Pons (tissue), 1 donor: ENCODE data around the gene MBL2.

Experiments used
- DNase-seq: peaks from one replicate; pipeline ENCODE4 v3.0.0-alpha.2; 2016; ENCODE audit warnings: low spot score

Gene MBL2

DNA sequence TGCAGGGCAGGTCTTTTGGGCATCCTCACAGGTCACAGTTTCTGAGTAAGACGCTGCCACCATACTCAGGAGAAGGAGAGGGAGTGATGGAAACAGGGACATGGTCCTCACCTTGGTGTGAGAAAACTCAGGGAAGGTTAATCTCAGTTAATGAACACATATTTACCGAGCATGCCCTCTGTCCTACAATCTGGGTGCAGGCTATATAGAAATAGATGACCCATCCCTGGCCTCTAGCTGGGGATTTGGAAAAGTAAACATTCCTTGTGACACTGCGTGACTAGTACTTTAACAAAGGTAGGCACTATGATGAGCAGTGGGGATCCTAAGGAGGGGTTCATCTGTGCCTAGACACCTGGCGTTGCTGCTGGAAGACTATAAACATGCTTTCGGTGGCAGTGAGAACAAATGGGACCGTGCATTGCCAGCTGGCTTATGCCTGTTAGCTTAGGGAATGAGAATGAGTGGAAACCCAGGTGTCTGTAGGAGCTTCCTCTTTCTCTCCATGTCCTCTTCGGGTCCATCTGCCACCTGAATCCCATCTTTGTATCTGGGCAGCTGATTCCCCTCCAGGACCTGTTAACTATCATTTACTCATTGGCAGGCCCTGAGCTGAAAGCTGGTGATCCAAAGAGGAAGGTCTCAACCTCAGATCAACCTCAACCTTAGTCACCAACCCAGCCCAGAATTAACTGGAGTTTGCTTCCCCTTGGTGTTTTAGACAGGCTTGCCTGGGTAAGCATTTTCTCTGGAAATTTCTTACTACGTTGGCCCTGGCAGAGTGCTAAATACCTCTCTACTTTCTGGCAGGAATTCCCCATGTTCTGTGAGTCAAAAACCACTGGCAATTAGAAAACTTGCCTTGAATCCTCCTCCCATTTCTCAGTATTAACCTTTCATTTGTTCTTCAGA lies 794 bp downstream of the MBL2 start:
- DNase-seq = no peak

DNA sequence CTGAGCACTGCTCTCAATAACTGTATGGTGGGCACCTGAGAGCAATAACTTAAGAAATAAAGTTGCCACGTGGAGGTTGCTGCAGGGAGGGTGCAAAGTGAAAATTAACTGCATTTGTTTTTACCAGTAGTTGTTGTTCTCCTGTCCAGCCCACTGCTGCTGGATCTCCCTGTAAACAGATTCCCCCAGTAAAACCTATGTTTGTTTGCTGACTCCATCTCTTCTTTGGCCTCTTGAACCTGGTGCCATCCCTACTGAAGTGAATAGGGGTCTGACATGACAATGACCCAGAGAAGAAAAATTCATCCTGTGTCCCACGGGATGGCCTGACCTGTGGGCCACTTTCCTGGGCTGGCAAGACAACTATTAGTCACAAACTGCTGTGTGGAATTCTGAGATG lies 1.7 kb downstream of the MBL2 start:
- no peak for DNase-seq

- no peak for DNase-seq
These were observed 2.6 kb downstream of the MBL2 start for GRCh38 chr10:52769966-52770365.

GRCh38 chr10:52768001-52768532 lies 4.5 kb downstream of the MBL2 start:
- no peak for DNase-seq

DNA sequence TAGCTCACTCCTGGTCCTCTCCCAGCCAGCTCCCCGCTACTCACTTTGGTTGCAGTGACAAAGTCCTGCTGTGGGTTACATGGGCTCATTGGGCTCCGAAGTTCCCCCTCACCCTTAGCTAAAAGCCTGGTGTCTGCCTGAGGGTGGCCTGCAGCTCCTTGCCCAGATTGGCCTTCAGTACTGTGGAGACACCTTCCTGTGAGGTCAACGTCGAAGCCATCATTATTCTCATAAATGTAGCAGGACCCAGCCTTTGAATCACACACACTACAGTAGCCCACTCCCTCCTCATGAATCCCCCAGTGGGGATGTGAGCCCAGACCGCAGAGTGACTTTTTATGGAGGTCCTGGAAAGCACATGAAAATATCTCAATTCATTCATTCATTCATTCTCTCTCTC lies 10.5 kb downstream of the MBL2 start:
- DNase-seq = no peak

GRCh38 chr10:52759154-52759553 lies 13.4 kb downstream of the MBL2 start:
- DNase-seq = no peak

GRCh38 chr10:52758406-52758805 lies 14.2 kb downstream of the MBL2 start:
- no peak for DNase-seq

DNA sequence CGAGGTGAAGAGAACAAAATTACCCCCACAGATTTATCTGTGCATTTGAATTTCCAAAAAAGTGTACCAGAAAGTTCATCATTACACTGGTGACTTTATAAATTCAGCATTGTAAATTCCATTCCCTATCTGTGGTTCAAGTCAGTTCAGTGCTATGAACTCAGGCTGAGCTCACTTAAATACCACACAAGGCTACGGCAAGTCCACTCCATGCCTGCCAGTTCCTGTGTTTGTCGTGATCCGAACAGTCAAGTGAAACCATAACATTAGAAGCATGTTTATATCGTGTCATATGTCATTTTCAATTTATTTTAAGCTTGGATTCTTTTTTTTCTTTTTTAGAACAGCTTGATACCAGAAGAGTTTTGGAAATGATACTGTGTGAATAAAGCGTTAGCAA lies 14.8 kb downstream of the MBL2 start:
- DNase-seq = no peak

GRCh38 chr10:52756966-52757365 lies 15.6 kb downstream of the MBL2 start:
- no peak for DNase-seq

DNA sequence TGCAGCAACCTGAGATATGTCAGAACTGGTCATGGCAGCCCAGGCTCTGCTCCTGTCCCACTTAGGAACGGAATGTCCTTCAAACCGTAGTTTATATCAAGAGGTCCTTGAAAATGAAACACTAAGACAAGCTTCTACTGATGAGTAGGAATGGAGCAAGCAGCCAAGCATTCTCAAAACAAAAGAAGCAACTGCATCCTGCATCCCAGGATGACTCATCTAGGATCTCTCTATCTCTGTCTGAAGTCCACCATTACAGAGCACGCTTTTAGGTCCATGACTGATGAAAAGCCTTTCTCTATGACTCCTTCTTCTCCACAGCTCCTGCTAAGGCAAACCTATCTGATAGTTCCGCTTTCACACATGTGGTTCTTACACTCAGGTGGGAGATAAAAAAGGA lies 16.3 kb downstream of the MBL2 start:
- DNase-seq = no peak

DNA sequence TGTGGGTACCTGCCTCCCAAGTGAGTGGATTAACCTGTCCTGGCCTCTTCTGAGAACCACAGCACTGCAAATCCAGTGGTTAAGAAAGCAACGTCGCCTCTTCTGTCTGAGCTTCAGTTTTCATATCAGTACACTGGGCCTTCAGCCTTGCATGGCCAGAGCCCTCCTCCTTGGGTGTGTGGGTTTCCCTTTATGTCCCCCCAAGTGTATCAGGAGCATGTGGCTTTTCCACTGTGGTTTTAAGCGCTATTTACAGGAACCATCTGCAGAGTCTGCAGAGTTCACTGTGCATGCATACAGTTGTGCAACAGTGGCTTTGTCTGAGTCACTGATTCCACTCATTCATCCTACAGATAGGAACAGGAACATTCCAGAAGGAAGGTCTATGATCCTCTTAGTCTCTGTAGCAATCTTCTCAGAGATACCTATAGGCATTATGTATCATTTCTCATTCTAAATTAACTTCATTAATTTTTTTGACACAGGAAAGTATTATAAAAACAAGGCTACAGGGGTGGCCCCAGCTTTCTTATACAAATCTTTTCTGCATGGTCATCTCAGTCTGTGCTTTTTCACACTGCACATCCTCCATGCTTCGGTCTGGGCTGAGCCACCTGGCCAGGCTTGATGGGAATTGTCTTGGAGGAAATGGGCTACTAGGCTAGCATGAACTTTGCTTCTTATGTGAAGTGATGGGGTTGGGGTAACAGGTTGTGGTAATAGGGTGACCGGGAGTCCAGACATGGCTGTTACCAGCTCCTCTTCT lies 17.1 kb downstream of the MBL2 start:
- peak; percentile 89 for DNase-seq

- DNase-seq = peak; percentile 43
These were observed 19.7 kb downstream of the MBL2 start for GRCh38 chr10:52752801-52753445.

- no peak for DNase-seq
These were observed 20.3 kb downstream of the MBL2 start for GRCh38 chr10:52752261-52752660.

- DNase-seq = no peak
These were observed 21.2 kb downstream of the MBL2 start for GRCh38 chr10:52751337-52751736.

DNA sequence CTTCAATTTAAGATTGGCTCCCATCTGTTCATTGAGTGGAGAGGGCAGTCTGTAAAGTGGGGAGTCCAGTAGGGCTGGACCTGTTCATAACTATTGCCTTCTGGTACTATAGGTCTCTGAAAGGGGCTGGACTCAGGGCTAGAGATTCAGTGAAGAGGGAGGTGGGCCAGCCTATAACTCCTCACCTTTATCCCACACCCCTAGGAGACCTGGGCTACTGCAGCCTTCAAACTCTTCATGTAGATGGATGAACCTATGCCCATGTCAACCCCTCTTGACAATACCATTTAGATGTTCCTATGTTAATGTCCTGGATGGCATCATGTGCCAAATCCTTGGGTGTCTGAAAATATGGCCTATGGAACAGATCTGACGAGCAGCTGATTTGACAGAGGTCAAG lies 22.0 kb downstream of the MBL2 start:
- no peak for DNase-seq

DNA sequence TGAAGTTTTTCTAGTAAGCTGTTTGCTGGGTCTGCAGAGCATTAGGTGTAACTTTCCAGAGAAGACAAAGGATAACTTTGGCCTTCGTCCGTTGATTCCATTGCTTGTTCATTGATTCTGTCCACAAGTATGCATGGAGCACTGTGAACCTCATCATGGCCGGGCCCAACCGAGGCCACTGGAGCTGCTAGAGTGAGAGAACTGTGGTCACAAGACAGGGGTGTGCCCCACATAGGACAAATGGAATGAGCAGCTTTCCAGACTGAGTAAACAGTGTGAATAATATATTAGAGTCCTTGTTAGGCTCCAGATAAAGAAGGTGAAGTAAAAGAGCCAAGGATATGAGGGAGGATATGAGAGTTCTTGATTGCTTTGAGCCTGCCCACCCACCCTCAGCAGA lies 24.9 kb downstream of the MBL2 start:
- no peak for DNase-seq

- DNase-seq = no peak
These were observed 26.4 kb downstream of the MBL2 start for GRCh38 chr10:52746169-52746568.

GRCh38 chr10:52744057-52744805 lies 28.4 kb downstream of the MBL2 start:
- no peak for DNase-seq

DNA sequence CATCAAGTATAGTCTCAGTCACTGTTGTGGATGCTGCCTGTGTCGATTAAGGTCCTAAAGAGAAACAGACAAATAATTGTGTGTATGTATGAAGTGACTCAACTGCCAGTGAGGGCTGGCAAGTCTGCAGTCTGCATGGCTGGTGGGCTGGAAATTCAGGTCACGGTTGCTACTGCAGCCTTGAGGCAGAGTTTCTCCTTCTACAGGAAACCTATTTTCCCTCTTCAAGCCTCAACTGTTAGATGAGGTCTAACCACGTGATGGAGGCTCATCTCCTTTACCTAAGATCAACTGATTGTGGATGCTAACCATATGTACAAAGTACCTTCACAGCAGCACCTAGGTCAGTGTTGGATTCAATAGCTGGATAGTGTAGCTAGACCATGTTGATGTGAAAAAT lies 29.9 kb downstream of the MBL2 start:
- no peak for DNase-seq

DNA sequence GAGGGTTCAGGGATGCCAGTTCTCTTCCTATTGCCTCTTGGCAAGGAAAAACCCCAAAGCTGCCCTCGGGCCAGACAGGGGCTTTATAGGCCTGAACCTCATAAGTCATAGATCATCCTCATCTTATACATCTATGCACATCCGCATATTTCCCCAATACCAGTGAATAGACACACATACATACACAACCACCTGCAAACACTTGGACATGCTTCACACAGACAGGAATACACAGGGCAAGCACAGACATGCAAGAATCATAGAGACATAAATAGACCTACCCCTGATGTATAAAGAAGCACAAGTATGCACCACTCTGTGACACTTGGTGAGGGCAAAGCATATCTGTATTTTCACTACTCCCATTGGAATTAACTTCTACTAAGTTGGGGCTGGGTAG lies 30.7 kb downstream of the MBL2 start:
- no peak for DNase-seq

GRCh38 chr10:52740913-52741675 lies 31.5 kb downstream of the MBL2 start:
- DNase-seq = peak; percentile 62
